ENCODE results near the gene UBE2L6.

Gene UBE2L6

DNA sequence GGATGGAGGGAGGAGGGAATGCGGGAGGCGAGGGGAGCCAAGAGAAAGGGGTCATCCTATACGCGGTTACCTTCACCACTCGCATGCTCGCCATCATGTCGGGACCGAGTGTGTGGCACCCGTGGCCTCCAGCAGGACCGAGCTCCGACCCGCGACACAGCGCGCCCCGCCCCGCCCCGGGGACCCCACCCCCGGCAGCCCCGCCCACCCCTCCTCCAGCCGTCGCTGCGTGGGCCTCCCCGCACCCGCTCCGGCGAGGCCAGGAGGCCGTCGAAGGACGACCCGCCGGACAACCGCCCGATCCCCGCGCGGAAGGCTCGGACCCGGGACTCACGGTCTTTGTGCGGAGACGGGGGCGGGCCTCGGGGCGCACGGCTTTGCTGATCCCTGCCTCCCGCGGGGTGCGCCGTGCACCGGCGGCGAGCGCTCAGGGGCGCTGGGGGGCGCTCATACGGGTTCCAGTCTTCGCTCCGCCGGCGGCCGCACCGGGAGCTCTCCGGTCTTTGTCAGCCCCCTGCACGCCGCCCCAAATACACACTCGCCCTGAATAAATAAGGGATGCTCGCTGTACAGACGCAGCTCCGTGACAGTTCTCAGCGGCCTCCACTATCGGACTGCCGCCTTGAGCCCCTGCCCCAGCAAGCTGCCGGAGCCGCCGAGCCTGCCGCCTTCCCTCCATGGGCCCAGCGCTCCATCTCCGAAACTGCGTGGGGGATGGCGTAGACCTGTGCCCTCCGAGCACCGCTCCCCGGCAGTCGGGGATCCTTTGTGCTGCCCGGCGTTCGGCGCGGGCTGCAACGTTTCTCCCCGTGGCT lies at the start of gene UBE2L6:
Gene UBE2L6 (minus strand): TSS at position 158 of the 815 bp plus-strand sequence. CDS start 61 bp downstream, at position 97.
- peak within 1 kb of the TSS; percentile 81 for H3K4me3 ChIP-seq (ENCODE audit: control insufficient read depth, low read depth, low read length)

GRCh38 chr11:57616595-57616994 lies 49.1 kb upstream of the UBE2L6 start:
- TF ChIP-seq, protein P1, sequence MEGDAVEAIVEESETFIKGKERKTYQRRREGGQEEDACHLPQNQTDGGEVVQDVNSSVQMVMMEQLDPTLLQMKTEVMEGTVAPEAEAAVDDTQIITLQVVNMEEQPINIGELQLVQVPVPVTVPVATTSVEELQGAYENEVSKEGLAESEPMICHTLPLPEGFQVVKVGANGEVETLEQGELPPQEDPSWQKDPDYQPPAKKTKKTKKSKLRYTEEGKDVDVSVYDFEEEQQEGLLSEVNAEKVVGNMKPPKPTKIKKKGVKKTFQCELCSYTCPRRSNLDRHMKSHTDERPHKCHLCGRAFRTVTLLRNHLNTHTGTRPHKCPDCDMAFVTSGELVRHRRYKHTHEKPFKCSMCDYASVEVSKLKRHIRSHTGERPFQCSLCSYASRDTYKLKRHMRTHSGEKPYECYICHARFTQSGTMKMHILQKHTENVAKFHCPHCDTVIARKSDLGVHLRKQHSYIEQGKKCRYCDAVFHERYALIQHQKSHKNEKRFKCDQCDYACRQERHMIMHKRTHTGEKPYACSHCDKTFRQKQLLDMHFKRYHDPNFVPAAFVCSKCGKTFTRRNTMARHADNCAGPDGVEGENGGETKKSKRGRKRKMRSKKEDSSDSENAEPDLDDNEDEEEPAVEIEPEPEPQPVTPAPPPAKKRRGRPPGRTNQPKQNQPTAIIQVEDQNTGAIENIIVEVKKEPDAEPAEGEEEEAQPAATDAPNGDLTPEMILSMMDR (conservative IDR thresholded peaks at IDR 0.05; ENCODE audit: control insufficient read depth, insufficient read depth, low read depth, low read length) = no peak
- no peak overlapping the region for H3K4me3 ChIP-seq (ENCODE audit: control insufficient read depth, low read depth, low read length)
- no peak for DNase-seq (ENCODE audit: low read depth)

More for the DNA sequence above, at the start of gene UBE2L6:
- TF ChIP-seq, protein P1 (conservative IDR thresholded peaks at IDR 0.05; ENCODE audit: control insufficient read depth, insufficient read depth, low read depth, low read length) = no peak
- DNase-seq (ENCODE audit: low read depth) = peak; percentile 18

DNA sequence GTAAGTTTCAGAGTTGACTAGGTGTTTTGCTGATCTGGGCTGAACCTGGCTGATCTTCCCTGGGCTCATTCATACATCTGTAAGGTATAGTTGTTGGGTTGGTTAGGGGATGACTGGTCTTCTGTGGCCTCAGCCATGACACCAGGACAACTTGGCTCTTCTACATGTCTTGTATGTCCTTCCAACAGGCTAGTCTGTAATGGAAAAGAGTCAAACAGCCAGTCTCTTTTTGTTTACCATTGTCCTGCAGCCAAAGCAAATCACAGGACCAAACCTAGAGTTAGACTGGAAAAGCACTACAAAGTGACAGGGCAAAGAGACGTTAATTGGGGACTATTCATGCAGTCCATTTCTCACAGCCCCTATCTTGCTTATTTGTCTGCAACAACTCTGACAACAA lies 47.8 kb upstream of the UBE2L6 start:
- no peak overlapping the region for H3K4me3 ChIP-seq (ENCODE audit: control insufficient read depth, low read depth, low read length)
- no peak for DNase-seq (ENCODE audit: low read depth)

DNA sequence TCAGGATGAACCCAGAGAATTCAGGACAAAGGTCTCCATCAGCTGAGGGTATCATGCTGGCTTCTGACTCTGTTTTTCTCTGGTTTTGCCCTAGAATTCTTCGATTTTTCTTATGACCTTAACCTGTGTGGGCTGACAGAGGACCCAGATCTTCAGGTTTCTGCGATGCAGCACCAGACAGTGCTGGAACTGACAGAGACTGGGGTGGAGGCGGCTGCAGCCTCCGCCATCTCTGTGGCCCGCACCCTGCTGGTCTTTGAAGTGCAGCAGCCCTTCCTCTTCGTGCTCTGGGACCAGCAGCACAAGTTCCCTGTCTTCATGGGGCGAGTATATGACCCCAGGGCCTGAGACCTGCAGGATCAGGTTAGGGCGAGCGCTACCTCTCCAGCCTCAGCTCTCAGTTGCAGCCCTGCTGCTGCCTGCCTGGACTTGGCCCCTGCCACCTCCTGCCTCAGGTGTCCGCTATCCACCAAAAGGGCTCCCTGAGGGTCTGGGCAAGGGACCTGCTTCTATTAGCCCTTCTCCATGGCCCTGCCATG lies 46.8 kb upstream of the UBE2L6 start:
- no peak overlapping the region for H3K4me3 ChIP-seq (ENCODE audit: control insufficient read depth, low read depth, low read length)
- no peak for DNase-seq (ENCODE audit: low read depth)
- TF ChIP-seq, protein P1 (conservative IDR thresholded peaks at IDR 0.05; ENCODE audit: control insufficient read depth, insufficient read depth, low read depth, low read length) = no peak

More for the DNA sequence above, 47.8 kb upstream of the UBE2L6 start:
- TF ChIP-seq, protein P1 (conservative IDR thresholded peaks at IDR 0.05; ENCODE audit: control insufficient read depth, insufficient read depth, low read depth, low read length) = no peak

GRCh38 chr11:57610170-57610569 lies 42.7 kb upstream of the UBE2L6 start:
- H3K4me3 ChIP-seq (ENCODE audit: control insufficient read depth, low read depth, low read length) = no peak overlapping the region

GRCh38 chr11:57605028-57605420 lies 37.6 kb upstream of the UBE2L6 start:
- DNase-seq (ENCODE audit: low read depth) = no peak
- TF ChIP-seq, protein P1 (conservative IDR thresholded peaks at IDR 0.05; ENCODE audit: control insufficient read depth, insufficient read depth, low read depth, low read length) = no peak
- H3K4me3 ChIP-seq (ENCODE audit: control insufficient read depth, low read depth, low read length) = no peak overlapping the region

More at GRCh38 chr11:57610170-57610569, 42.7 kb upstream of the UBE2L6 start:
- TF ChIP-seq, protein P1 (conservative IDR thresholded peaks at IDR 0.05; ENCODE audit: control insufficient read depth, insufficient read depth, low read depth, low read length) = no peak
- no peak for DNase-seq (ENCODE audit: low read depth)

Measured in fibroblast of mammary gland (primary cell).